Ishikawa (cell line): Measurements from ENCODE around the gene ZNF175.

ENCODE experiments used
- CEBPB ChIP-seq: IDR thresholded peaks from 2 replicates; pipeline ENCODE4 v1.6.1; 2012
- CREB1 ChIP-seq: IDR thresholded peaks from 2 replicates; pipeline ENCODE4 v1.6.1; 2012; ENCODE audit warnings: low read depth
- EGR1 ChIP-seq: IDR thresholded peaks from 2 replicates; pipeline ENCODE4 v1.6.1; 2012
- EP300 ChIP-seq: IDR thresholded peaks from 2 replicates; pipeline ENCODE4 v1.6.1; 2012; ENCODE audit warnings: borderline replicate concordance
- FOXM1 ChIP-seq: IDR thresholded peaks from 2 replicates; pipeline ENCODE4 v1.6.1; 2012; ENCODE audit warnings: low read depth, borderline replicate concordance
- MAX ChIP-seq: IDR thresholded peaks from 2 replicates; pipeline ENCODE4 v1.6.1; 2012
- NFIC ChIP-seq: IDR thresholded peaks from 2 replicates; pipeline ENCODE4 v1.6.1; 2012
- RAD21 ChIP-seq: IDR thresholded peaks from 2 replicates; pipeline ENCODE4 v1.6.1; 2012; ENCODE audit warnings: low read depth
- REST ChIP-seq: IDR thresholded peaks from 2 replicates; pipeline ENCODE4 v1.6.1; 2012; ENCODE audit warnings: low read depth, mild to moderate bottlenecking
- TAF1 ChIP-seq: IDR thresholded peaks from 2 replicates; pipeline ENCODE4 v1.6.1; 2012; ENCODE audit warnings: low read depth, mild to moderate bottlenecking
- TCF12 ChIP-seq: IDR thresholded peaks from 2 replicates; pipeline ENCODE4 v1.6.1; 2012; ENCODE audit warnings: low read depth
- TEAD4 ChIP-seq: IDR thresholded peaks from 2 replicates; pipeline ENCODE4 v1.6.1; 2012
- USF1 ChIP-seq: IDR thresholded peaks from 2 replicates; pipeline ENCODE4 v1.6.1; 2012
- YY1 ChIP-seq: IDR thresholded peaks from 2 replicates; pipeline ENCODE4 v1.6.1; 2012; ENCODE audit warnings: low read depth
- ZBTB7A ChIP-seq: IDR thresholded peaks from 2 replicates; pipeline ENCODE4 v1.6.1; 2012; ENCODE audit warnings: low read depth

ZNF175 gene

GRCh38 chr19:51614789-51615188, 43.7 kb downstream of the ZNF175 start:
- no peak for TF ChIP-seq EP300
- no peak for TF ChIP-seq FOXM1
- no peak for TF ChIP-seq RAD21
- no peak for TF ChIP-seq TCF12

- TF ChIP-seq ZBTB7A, result no peak
- TF ChIP-seq YY1, result no peak
- no peak for TF ChIP-seq RAD21
- no peak for TF ChIP-seq REST
- TF ChIP-seq FOXM1, result no peak
Measured at GRCh38 chr19:51615991-51616390, 44.9 kb downstream of the ZNF175 start.

- TF ChIP-seq EGR1 (no peak), USF1 (no peak), EP300 (no peak), TEAD4 (no peak), CEBPB (no peak), YY1 (no peak), RAD21 (no peak), MAX (no peak), TAF1 (no peak)
Measured at GRCh38 chr19:51621178-51621577, 50.1 kb downstream of the ZNF175 start.

- TF ChIP-seq TEAD4 (no peak), ZBTB7A (no peak), EP300 (no peak), RAD21 (no peak), NFIC (no peak), TAF1 (no peak)
Measured at GRCh38 chr19:51626675-51627074, 55.6 kb downstream of the ZNF175 start.

GRCh38 chr19:51627491-51628138, 56.5 kb downstream of the ZNF175 start:
- TF ChIP-seq NFIC (no peak), ZBTB7A (no peak), TEAD4 (no peak), REST (no peak), MAX (no peak)

- TF ChIP-seq REST (no peak), CEBPB (no peak), TEAD4 (no peak), ZBTB7A (no peak), CREB1 (no peak)
Measured at GRCh38 chr19:51628153-51628939, 57.3 kb downstream of the ZNF175 start.
